Measurements from ENCODE around the gene ECT2L.

Gene ECT2L

GRCh38 chr6:138795809-138796603 is at the start of gene ECT2L:
TSS of gene ECT2L (plus strand) at chr6:138796087. CDS start at chr6:138813275, 17,188 bp downstream.
- DNase-seq (ENCODE audit: low read depth), result no peak
- peak within 1 kb of the TSS; percentile 34 for H3K4me3 ChIP-seq (ENCODE audit: low read depth, low read length)

GRCh38 chr6:138752017-138752416 is 43.9 kb upstream of the ECT2L start:
- no peak overlapping the region for H3K4me3 ChIP-seq (ENCODE audit: low read depth, low read length)
- no peak for DNase-seq (ENCODE audit: low read depth)

- no peak for DNase-seq (ENCODE audit: low read depth)
- H3K4me3 ChIP-seq (ENCODE audit: low read depth, low read length), result no peak overlapping the region
These were observed 38.8 kb upstream of the ECT2L start for GRCh38 chr6:138757136-138757535.

GRCh38 chr6:138765896-138766655 is 29.8 kb upstream of the ECT2L start:
- peak; percentile 9 for DNase-seq (ENCODE audit: low read depth)
- H3K4me3 ChIP-seq (ENCODE audit: low read depth, low read length), result no peak overlapping the region

GRCh38 chr6:138769102-138769676 is 26.7 kb upstream of the ECT2L start:
- H3K4me3 ChIP-seq (ENCODE audit: low read depth, low read length), result no peak overlapping the region

GRCh38 chr6:138772596-138773176 is 23.2 kb upstream of the ECT2L start:
- H3K4me3 ChIP-seq (ENCODE audit: low read depth, low read length), result peak overlapping the region; percentile 83
- no peak for DNase-seq (ENCODE audit: low read depth)

More at GRCh38 chr6:138769102-138769676, 26.7 kb upstream of the ECT2L start:
- DNase-seq (ENCODE audit: low read depth), result no peak

- peak; percentile 81 for DNase-seq (ENCODE audit: low read depth)
- H3K4me3 ChIP-seq (ENCODE audit: low read depth, low read length), result peak within 1 kb of the TSS; percentile 83
These were observed 22.5 kb upstream of the ECT2L start, which contains the start of gene CCDC28A for GRCh38 chr6:138773177-138774091. TSS of gene CCDC28A (plus strand) at chr6:138773769. CDS start at chr6:138776121, 2,352 bp downstream.

GRCh38 chr6:138774370-138774769 is 21.5 kb upstream of the ECT2L start:
- peak overlapping the region; percentile 83 for H3K4me3 ChIP-seq (ENCODE audit: low read depth, low read length)
- DNase-seq (ENCODE audit: low read depth), result no peak

GRCh38 chr6:138776659-138777058 is 19.2 kb upstream of the ECT2L start:
- no peak for DNase-seq (ENCODE audit: low read depth)
- H3K4me3 ChIP-seq (ENCODE audit: low read depth, low read length), result no peak overlapping the region

GRCh38 chr6:138778331-138778730 is 17.6 kb upstream of the ECT2L start:
- no peak for DNase-seq (ENCODE audit: low read depth)
- no peak overlapping the region for H3K4me3 ChIP-seq (ENCODE audit: low read depth, low read length)

- no peak for DNase-seq (ENCODE audit: low read depth)
- no peak overlapping the region for H3K4me3 ChIP-seq (ENCODE audit: low read depth, low read length)
These were observed 13.6 kb upstream of the ECT2L start for GRCh38 chr6:138782243-138782642.

GRCh38 chr6:138785079-138785478 is 10.8 kb upstream of the ECT2L start:
- no peak overlapping the region for H3K4me3 ChIP-seq (ENCODE audit: low read depth, low read length)
- no peak for DNase-seq (ENCODE audit: low read depth)

- no peak overlapping the region for H3K4me3 ChIP-seq (ENCODE audit: low read depth, low read length)
- no peak for DNase-seq (ENCODE audit: low read depth)
These were observed 9.9 kb upstream of the ECT2L start for GRCh38 chr6:138785980-138786379.

GRCh38 chr6:138787138-138787537 is 8.7 kb upstream of the ECT2L start:
- H3K4me3 ChIP-seq (ENCODE audit: low read depth, low read length), result no peak overlapping the region
- no peak for DNase-seq (ENCODE audit: low read depth)

GRCh38 chr6:138796771-138797170 is 884 bp downstream of the ECT2L start:
- no peak overlapping the region for H3K4me3 ChIP-seq (ENCODE audit: low read depth, low read length)
- no peak for DNase-seq (ENCODE audit: low read depth)

GRCh38 chr6:138797806-138798446 is 2.0 kb downstream of the ECT2L start:
- H3K4me3 ChIP-seq (ENCODE audit: low read depth, low read length), result no peak overlapping the region
- no peak for DNase-seq (ENCODE audit: low read depth)

- DNase-seq (ENCODE audit: low read depth), result no peak
- H3K4me3 ChIP-seq (ENCODE audit: low read depth, low read length), result no peak overlapping the region
These were observed 4.7 kb downstream of the ECT2L start for GRCh38 chr6:138800377-138801150.

GRCh38 chr6:138803331-138803730 is 7.4 kb downstream of the ECT2L start:
- DNase-seq (ENCODE audit: low read depth), result no peak
- no peak overlapping the region for H3K4me3 ChIP-seq (ENCODE audit: low read depth, low read length)

All from skeletal muscle cell (primary cell).